Fibroblast of peridontal ligament (primary cell): ENCODE data around the gene NCKAP5.
"Not testable (repeated sequence)": the region's sequence is repeated elsewhere in the genome, so short reads cannot be mapped to it uniquely, and the experiment has no call there.

Source experiments
- DNase-seq: peaks from one replicate; pipeline ENCODE4 v3.0.0-alpha.2; 2010; ENCODE audit errors: extremely low read depth

Gene NCKAP5

GRCh38 chr2:132811148-132811915 lies 756.9 kb downstream of the NCKAP5 start:
- DNase-seq = no peak

GRCh38 chr2:132809962-132810361 lies 758.3 kb downstream of the NCKAP5 start:
- DNase-seq = not testable (repeated sequence)

- DNase-seq = peak; percentile 31
Observed at GRCh38 chr2:132804051-132804450, 764.2 kb downstream of the NCKAP5 start.

DNA sequence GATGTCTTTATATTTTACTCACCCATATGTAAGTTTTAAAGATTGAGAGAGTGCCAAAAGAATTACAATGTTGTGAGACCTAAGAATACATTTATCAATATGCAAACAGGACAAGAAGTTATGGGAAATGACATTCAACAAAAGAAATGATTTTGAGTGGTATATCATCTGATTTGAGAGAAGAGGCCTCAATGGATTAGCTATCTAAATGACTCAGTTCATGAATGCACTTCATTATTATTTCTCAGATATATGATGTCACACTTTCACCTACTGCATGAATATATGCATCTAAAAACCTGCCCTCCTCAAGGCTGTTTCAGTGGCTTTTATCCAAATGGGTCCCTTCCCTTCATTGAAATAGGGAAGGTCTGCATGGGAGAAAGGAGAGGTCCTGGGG lies 769.9 kb downstream of the NCKAP5 start:
- no peak for DNase-seq

- peak; percentile 76 for DNase-seq
Observed at GRCh38 chr2:132797556-132797955, 770.7 kb downstream of the NCKAP5 start.

- no peak for DNase-seq
Observed at GRCh38 chr2:132797071-132797470, 771.2 kb downstream of the NCKAP5 start.

GRCh38 chr2:132795220-132795619 lies 773.0 kb downstream of the NCKAP5 start:
- DNase-seq = no peak

DNA sequence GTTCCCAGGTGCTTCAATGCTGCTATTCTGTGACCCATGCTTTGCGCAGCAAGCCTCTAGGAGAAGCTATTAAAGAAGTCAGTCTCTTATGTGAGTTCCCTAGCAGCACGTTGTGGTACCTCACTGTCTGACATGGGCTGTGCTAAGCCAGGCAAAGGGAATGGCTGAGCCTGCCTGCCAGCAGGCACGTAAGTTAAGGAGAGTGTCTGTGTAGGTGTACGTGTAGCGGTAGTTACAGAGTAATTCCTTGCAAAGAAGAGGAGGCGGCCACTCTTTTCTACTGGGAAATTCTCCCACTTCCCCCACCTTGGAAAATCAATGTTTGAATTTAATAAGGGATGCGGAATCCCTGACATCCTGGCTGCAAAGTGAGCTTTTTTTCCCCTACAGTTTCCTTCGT lies 774.7 kb downstream of the NCKAP5 start:
- no peak for DNase-seq

DNA sequence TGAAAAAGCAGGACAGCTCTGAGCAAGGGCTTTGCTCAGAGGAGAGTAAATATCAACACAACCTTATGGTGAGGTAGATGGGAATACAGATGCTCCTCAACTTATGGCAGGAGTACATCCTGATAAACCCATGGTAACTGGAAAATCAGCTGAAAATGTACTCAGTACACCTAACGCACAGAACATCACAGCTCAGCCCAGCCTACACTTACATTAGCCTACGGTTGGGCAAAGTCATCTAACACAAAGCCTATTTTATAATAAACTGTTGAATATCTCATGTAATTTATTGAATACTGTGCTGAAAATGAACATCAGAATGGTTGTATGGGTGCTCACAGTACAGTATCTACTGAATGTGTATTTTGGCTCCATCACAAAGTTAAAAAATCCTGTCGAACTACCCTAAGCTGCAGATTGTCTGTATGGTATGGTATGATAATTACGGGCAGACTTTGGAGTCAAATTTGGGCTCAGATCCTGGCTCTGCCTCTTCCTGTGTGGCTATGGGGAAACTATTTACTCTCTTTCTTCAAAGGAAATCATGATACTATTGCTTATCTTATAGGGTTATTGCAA lies 778.0 kb downstream of the NCKAP5 start:
- DNase-seq = peak; percentile 63

- DNase-seq = no peak
Observed at GRCh38 chr2:132789066-132789465, 779.2 kb downstream of the NCKAP5 start.

GRCh38 chr2:132788310-132788838 lies 779.9 kb downstream of the NCKAP5 start:
- no peak for DNase-seq

- DNase-seq = no peak
Observed at GRCh38 chr2:132783883-132784282, 784.4 kb downstream of the NCKAP5 start.

DNA sequence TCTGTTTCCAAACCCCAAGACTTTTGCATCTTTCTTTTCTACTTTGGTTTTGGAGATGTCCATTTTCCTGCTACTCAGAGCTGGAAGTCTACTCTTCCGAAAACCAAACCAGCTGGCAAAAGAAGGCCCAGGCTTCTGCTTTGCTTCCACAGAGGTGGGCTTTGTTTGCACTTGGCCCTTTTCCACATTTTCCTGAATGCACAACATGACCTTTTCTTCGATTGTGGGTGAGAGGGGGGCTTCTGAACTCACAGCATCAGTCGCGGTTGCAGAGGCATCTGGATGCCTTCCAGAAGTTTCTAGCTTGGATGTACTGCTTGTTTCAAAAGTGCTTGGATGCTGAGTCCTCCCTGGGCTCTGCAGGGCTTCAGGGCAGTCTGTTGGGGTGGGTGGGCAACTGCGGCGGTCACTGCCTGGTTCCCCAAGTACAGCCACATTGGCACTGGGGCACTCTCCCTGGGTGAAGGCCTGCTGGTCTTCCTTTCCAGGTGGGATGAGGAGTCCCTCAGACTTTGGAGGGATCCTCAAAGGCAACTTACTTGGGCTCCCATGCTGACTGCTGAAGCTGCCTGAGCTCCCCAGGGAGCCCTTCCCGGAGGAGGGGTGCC lies 786.0 kb downstream of the NCKAP5 start:
- DNase-seq = no peak

GRCh38 chr2:132780651-132781050 lies 787.6 kb downstream of the NCKAP5 start:
- no peak for DNase-seq

DNA sequence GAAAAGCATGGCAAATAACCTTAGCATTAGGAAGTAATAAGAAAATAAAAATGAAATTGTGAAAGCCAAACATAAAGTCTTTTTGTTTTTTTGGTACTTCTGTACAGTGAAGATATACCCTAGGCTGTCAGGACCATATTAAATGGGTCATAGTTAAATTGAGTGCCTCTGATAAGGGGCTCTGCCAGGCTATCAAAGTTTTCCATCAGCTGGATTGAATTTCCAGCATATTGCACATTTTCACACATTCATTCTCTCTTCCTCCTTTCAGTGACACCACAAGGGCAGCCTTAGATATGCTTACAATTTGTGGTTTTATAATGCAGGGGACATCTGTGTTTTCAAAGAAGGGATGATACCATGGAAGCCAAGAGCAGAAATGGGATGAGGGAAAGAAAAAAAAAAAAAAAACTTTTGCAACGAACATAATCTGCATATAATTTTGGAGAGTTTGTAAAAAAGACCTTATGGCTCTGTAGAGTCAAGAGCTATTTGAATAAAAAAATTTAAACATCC lies 789.0 kb downstream of the NCKAP5 start:
- DNase-seq = no peak

GRCh38 chr2:132776287-132776686 lies 792.0 kb downstream of the NCKAP5 start:
- DNase-seq = no peak

DNA sequence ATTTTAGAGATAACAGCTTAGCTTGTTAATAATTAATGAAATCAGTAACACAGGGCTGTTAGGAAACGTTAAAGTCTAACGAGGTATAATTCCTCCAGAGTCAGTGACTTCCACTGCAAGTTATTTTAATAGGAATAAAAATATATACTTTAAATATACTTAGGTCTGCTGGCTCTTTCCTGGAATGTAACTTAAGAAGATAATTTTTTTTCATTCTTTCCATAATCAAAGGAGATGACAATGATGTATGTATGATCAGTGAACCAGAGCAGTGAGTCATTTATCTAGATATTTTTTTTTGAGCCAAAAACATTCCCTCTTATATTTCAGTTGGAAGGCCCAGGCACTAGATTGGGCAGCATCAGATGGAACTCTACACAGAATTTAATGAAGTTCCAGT lies 794.1 kb downstream of the NCKAP5 start:
- DNase-seq = peak; percentile 52

GRCh38 chr2:132773331-132773730 lies 794.9 kb downstream of the NCKAP5 start:
- no peak for DNase-seq

DNA sequence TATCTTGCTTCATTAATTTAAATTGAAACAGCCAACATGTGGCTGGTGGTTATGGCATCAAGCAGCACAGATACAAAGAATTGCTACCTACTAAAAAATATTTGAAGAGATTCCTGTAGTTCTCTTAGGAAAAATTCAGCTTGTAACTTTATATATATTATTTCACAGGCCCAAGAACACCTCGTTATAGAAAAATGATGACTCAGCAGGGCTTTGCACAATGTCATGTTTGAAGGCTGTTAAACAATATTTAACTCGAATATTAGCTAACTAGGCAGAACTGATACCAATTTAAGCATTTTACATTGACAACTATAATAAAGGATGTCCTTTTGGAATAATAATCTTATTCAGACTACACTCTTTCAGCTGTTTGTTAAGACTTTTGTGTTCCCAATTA lies 795.9 kb downstream of the NCKAP5 start:
- no peak for DNase-seq

GRCh38 chr2:132766573-132766972 lies 801.7 kb downstream of the NCKAP5 start:
- no peak for DNase-seq

GRCh38 chr2:132761437-132761836 lies 806.8 kb downstream of the NCKAP5 start:
- no peak for DNase-seq

GRCh38 chr2:132760971-132761370 lies 807.3 kb downstream of the NCKAP5 start:
- no peak for DNase-seq

GRCh38 chr2:132760405-132760804 lies 807.9 kb downstream of the NCKAP5 start:
- DNase-seq = no peak
